Kidney (tissue), 14 donors: Measurements from ENCODE around the gene PARK7. TPM values are rescaled to one million over a fixed set of nuclear protein-coding genes. Genes with fewer than 3 reads are reported as not detected.
"Not testable (repeated sequence)": the region's sequence is repeated elsewhere in the genome, so short reads cannot be mapped to it uniquely, and the experiment has no call there.

Source experiments
- DNase-seq, 5 donors: peaks; one replicate each; pipeline ENCODE4 v3.0.0-alpha.2; 2013 to 2020
- FAIRE-seq: peaks from 2 replicates; lab custom pipeline; 2012; peaks lifted over from hg19 to GRCh38; lab: Jason Lieb, UNC
- H3K27ac ChIP-seq, 2 donors: one replicate each; pipeline ENCODE4 v1.7.0; 2013; ENCODE audit warnings: low read depth in 2 of 2, low read length in 2 of 2, inconsistent platforms in 1 of 2
- H3K27me3 ChIP-seq: one replicate; pipeline ENCODE4 v1.7.1; 2013; ENCODE audit warnings: low read length, inconsistent platforms; ENCODE audit not compliant: control insufficient read depth, insufficient read depth
- H3K36me3 ChIP-seq, 3 donors: one replicate each; pipeline versions ENCODE4 v1.7.0 to v1.7.1; 2013; ENCODE audit warnings: low read length in 3 of 3, control low read depth in 1 of 3, inconsistent platforms in 1 of 3; ENCODE audit not compliant: insufficient read depth in 3 of 3, control insufficient read depth in 2 of 3
- H3K4me1 ChIP-seq, 3 donors: one replicate each; pipeline versions ENCODE4 v1.7.0 to v1.7.1; 2013; ENCODE audit warnings: low read length in 3 of 3, inconsistent platforms in 1 of 3, low read depth in 1 of 3; ENCODE audit not compliant: control insufficient read depth in 2 of 3, insufficient read depth in 2 of 3
- H3K4me3 ChIP-seq, 3 donors: one replicate each; pipeline versions ENCODE4 v1.7.0 to v1.8.1; 2013; ENCODE audit warnings: low read length in 3 of 3, control low read depth in 1 of 3, inconsistent platforms in 1 of 3
- H3K9ac ChIP-seq, 3 donors: one replicate each; pipeline versions ENCODE4 v1.7.0 to v1.7.1; 2013; ENCODE audit warnings: low read length in 3 of 3, control low read depth in 1 of 3, inconsistent platforms in 1 of 3
- H3K9me3 ChIP-seq, 3 donors: one replicate each; pipeline versions ENCODE4 v1.7.0 to v1.7.1; 2013; ENCODE audit warnings: low read length in 3 of 3, control low read depth in 1 of 3, inconsistent platforms in 1 of 3; ENCODE audit not compliant: control insufficient read depth in 2 of 3, insufficient read depth in 1 of 3
- intact Hi-C: fragments of 100-400 bp; cut with DNase I; formaldehyde crosslinking; loops from one replicate; pipeline ENCODE4 v1.11.1; 2022
- polyA plus RNA-seq: library from polyadenylated mRNA; stranded (reverse); fragments of 350-450 nt; fragmentation: Illumina TruSeq; extraction: RNeasy Lipid Tissue Mini Kit (QIAGEN cat#74804); gene quantifications from one replicate; pipeline ENCODE4 v1.2.3, GENCODE V29; 2014; ENCODE audit warnings: low read depth, low replicate concordance; ENCODE audit not compliant: insufficient read depth
- total RNA-seq: library from RNA; stranded (reverse); fragmentation: NEBNext Ultra II Directional; extraction: Animal tissue kit (Norgen Biotek cat#: 25700); gene quantifications from one replicate; pipeline ENCODE4 v1.2.1, GENCODE V29; 2021
- TF ChIP-seq, protein P1 (sequence below): IDR thresholded peaks from 3 replicates; pipeline ENCODE4 v1.5.1; 2012; ENCODE audit warnings: mild to moderate bottlenecking, moderate library complexity, borderline replicate concordance; ENCODE audit not compliant: insufficient read depth; ENCODE audit errors: extremely low read depth
- donor health status: control.
- donor health status: control.
- donor health status: control.
- donor health status: control.
- donor health status: control.
- donor health status: DM: yes; HTN: yes; CAD: no.
- donor health status: Normal renal cell carcinoma (clear cell type).

The PARK7 gene
- total and polyA plus RNA-seq, 2 donors from 2014 or later, result 239 to 481 TPM

GRCh38 chr1:7912743-7913557 is 48.6 kb upstream of the PARK7 start:
- H3K36me3 ChIP-seq, result no peaks in the 10 kb centered on the region
- DNase-seq (no peak), FAIRE-seq (no peak)
- H3K27ac ChIP-seq, result no peak overlapping the region
- no peaks in the 10 kb centered on the region for H3K27me3 ChIP-seq
- no peaks in the 10 kb centered on the region for H3K4me1 ChIP-seq
- no peaks in the 10 kb centered on the region for H3K9me3 ChIP-seq
- intact Hi-C loops, result no loop called here
- H3K9ac ChIP-seq, result no peak overlapping the region
- TF ChIP-seq, protein P1, sequence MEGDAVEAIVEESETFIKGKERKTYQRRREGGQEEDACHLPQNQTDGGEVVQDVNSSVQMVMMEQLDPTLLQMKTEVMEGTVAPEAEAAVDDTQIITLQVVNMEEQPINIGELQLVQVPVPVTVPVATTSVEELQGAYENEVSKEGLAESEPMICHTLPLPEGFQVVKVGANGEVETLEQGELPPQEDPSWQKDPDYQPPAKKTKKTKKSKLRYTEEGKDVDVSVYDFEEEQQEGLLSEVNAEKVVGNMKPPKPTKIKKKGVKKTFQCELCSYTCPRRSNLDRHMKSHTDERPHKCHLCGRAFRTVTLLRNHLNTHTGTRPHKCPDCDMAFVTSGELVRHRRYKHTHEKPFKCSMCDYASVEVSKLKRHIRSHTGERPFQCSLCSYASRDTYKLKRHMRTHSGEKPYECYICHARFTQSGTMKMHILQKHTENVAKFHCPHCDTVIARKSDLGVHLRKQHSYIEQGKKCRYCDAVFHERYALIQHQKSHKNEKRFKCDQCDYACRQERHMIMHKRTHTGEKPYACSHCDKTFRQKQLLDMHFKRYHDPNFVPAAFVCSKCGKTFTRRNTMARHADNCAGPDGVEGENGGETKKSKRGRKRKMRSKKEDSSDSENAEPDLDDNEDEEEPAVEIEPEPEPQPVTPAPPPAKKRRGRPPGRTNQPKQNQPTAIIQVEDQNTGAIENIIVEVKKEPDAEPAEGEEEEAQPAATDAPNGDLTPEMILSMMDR, result no peak
- H3K4me3 ChIP-seq, result no peak overlapping the region

DNA sequence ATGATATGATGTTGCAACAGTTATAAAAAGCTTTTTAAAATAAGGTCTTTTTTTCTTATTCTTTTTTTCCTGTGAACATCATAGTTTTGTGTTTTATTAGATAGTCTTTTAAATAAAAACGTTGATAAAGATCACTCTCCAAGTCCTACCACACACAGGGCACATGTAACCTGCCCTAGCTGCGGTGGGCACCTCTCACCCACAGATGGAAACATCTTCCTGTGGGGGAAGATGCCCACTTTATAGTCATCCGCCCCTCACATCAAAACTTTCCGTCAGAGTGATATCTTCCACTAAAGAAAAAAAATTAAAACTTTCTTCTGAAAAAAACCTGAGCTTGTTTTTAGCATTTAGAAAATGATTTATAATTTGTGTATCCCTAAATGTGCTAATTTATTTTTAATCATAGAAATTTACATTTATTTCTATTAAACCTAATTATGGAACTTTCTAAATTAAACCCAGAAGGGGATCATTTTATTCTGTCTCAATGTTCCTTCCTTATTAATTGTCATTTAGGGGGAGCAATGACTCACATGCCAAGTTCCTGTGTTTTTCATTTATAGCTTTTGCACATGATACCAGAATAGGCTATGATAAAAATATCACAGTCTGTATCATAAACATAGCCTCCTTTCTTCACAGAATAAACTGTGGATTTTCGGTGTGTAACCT is 45.5 kb upstream of the PARK7 start:
- Histone ChIP-seq H3K4me3 (no peak overlapping the region), H3K4me1 (no peaks in the 10 kb centered on the region), H3K27ac (no peak overlapping the region), H3K9ac (no peak overlapping the region), H3K27me3 (no peaks in the 10 kb centered on the region), H3K36me3 (no peaks in the 10 kb centered on the region), H3K9me3 (no peaks in the 10 kb centered on the region)
- DNase-seq, result no peak
- no peak for FAIRE-seq
- TF ChIP-seq, protein P1, result no peak
- intact Hi-C loops, result no loop called here

GRCh38 chr1:7916501-7916830 is 45.0 kb upstream of the PARK7 start:
- Histone ChIP-seq H3K9ac (no peak overlapping the region), H3K36me3 (no peaks in the 10 kb centered on the region), H3K27ac (no peak overlapping the region), H3K4me3 (no peak overlapping the region), H3K27me3 (no peaks in the 10 kb centered on the region), H3K9me3 (no peaks in the 10 kb centered on the region), H3K4me1 (no peaks in the 10 kb centered on the region)
- DNase-seq (no peak), FAIRE-seq (no peak)
- intact Hi-C loops, result no loop called here
- TF ChIP-seq, protein P1, result no peak

GRCh38 chr1:7917971-7918370 is 43.5 kb upstream of the PARK7 start:
- H3K4me1 ChIP-seq, H3K9me3 ChIP-seq, H3K27ac ChIP-seq, FAIRE-seq, DNase-seq, H3K4me3 ChIP-seq, H3K27me3 ChIP-seq, H3K36me3 ChIP-seq, H3K9ac ChIP-seq, intact Hi-C loops: not testable (repeated sequence)
